ENCODE measurements around the gene GFM1. TPM values are rescaled to one million over a fixed set of nuclear protein-coding genes. Genes with fewer than 3 reads are reported as not detected.

Gene GFM1
- total RNA-seq, 4 donors from 2014 or later = 27.2 to 66.6 (median 44.5) TPM

- H3K4me3 ChIP-seq = peak overlapping the region; percentile 51 to 84 (median 66)
- no peaks in the 10 kb centered on the region for H3K27me3 ChIP-seq
- no peak for TF ChIP-seq POLR2A (IDR thresholded peaks at IDR 0.05)
- no peak for TF ChIP-seq CTCF (IDR thresholded peaks at IDR 0.05)
- H3K27ac ChIP-seq = peak overlapping the region; percentile 61 to 76 (median 74)
- no peaks in the 10 kb centered on the region for H3K9me3 ChIP-seq
- no peaks in the 10 kb centered on the region for H3K36me3 ChIP-seq
- no peak for DNase-seq
- H3K4me1 ChIP-seq = peaks cover 0 to 17% (median 9%) of the 10 kb centered on the region in 4 donors
Measured at GRCh38 chr3:158732856-158733200, 88.5 kb downstream of the GFM1 start.

GRCh38 chr3:158733656-158734055 is 89.3 kb downstream of the GFM1 start:
- Histone ChIP-seq H3K36me3 (no peaks in the 10 kb centered on the region), H3K9me3 (no peaks in the 10 kb centered on the region), H3K27me3 (no peaks in the 10 kb centered on the region), H3K4me3 (no peak overlapping the region), H3K4me1 (peaks cover 0 to 17% (median 7%) of the 10 kb centered on the region in 4 donors), H3K27ac (no peak overlapping the region)
- no peak for TF ChIP-seq POLR2A (IDR thresholded peaks at IDR 0.05)
- no peak for TF ChIP-seq CTCF (IDR thresholded peaks at IDR 0.05)
- no peak for DNase-seq

GRCh38 chr3:158735296-158736033 is 91.1 kb downstream of the GFM1 start:
- H3K27me3 ChIP-seq = no peaks in the 10 kb centered on the region
- no peak for TF ChIP-seq POLR2A (IDR thresholded peaks at IDR 0.05)
- TF ChIP-seq CTCF (IDR thresholded peaks at IDR 0.05) = no peak
- H3K36me3 ChIP-seq = no peaks in the 10 kb centered on the region
- H3K27ac ChIP-seq = no peak overlapping the region
- H3K9me3 ChIP-seq = no peaks in the 10 kb centered on the region
- H3K4me3 ChIP-seq = no peak overlapping the region
- DNase-seq = no peak
- peaks cover 0 to 17% (median 7%) of the 10 kb centered on the region in 4 donors for H3K4me1 ChIP-seq

- no peak for TF ChIP-seq CTCF (IDR thresholded peaks at IDR 0.05)
- TF ChIP-seq POLR2A (IDR thresholded peaks at IDR 0.05) = no peak
- Histone ChIP-seq H3K27me3 (no peaks in the 10 kb centered on the region), H3K9me3 (no peaks in the 10 kb centered on the region), H3K36me3 (no peaks in the 10 kb centered on the region), H3K27ac (no peak overlapping the region), H3K4me3 (no peak overlapping the region), H3K4me1 (peaks cover 0 to 5% (median under 1%) of the 10 kb centered on the region in 4 donors)
- DNase-seq = no peak
Measured at GRCh38 chr3:158737410-158737809, 93.1 kb downstream of the GFM1 start.

GRCh38 chr3:158737976-158738615 is 93.8 kb downstream of the GFM1 start:
- Histone ChIP-seq H3K27me3 (no peaks in the 10 kb centered on the region), H3K27ac (no peak overlapping the region), H3K4me1 (no peaks in the 10 kb centered on the region), H3K36me3 (no peaks in the 10 kb centered on the region), H3K4me3 (no peak overlapping the region), H3K9me3 (no peaks in the 10 kb centered on the region)
- TF ChIP-seq POLR2A (IDR thresholded peaks at IDR 0.05) = no peak
- no peak for TF ChIP-seq CTCF (IDR thresholded peaks at IDR 0.05)
- DNase-seq = no peak
